Right ventricle myocardium superior (tissue), 1 donor: ENCODE measurements around the gene SLC1A5. TPM values are rescaled to one million over a fixed set of nuclear protein-coding genes. Genes with fewer than 3 reads are reported as not detected.

Experiments
- total RNA-seq: library from RNA; stranded (reverse); fragmentation: NEBNext Ultra II Directional; extraction: Animal tissue kit (Norgen Biotek cat#: 25700); gene quantifications from one replicate; pipeline ENCODE4 v1.2.1, GENCODE V29; 2021
- donor health status: DM: no; HTN: yes; CAD: no; lungs with severe emphysema.

SLC1A5 gene
- total RNA-seq, 1 donor from 2014 or later, result 7.0 TPM

Other genes starting within 250 kb of the SLC1A5 start
- gene CALM3, start 187.3 kb downstream of the SLC1A5 start, total RNA-seq, result 326 TPM
- gene PTGIR, start 163.5 kb downstream of the SLC1A5 start, total RNA-seq, result 2.6 TPM
- gene GNG8, start 152.4 kb downstream of the SLC1A5 start, total RNA-seq, result not detected
- 15.2 TPM for gene DACT3, start 127.4 kb downstream of the SLC1A5 start, total RNA-seq
- 10.1 TPM for gene PRKD2, start 71.5 kb downstream of the SLC1A5 start, total RNA-seq
- gene FKRP, start 42.5 kb downstream of the SLC1A5 start, total RNA-seq, result 13.9 TPM
- 38.4 TPM for gene STRN4, start 42.1 kb downstream of the SLC1A5 start, total RNA-seq
- gene AP2S1, start 62.3 kb upstream of the SLC1A5 start, total RNA-seq, result 78.0 TPM
- 62.6 TPM for gene ARHGAP35, start 72.4 kb upstream of the SLC1A5 start, total RNA-seq
- gene NPAS1, start 231.2 kb upstream of the SLC1A5 start, total RNA-seq, result not detected